HG03060 (cell line): ENCODE results near the gene PHRF1.
"Not testable (repeated sequence)": the region's sequence is repeated elsewhere in the genome, so short reads cannot be mapped to it uniquely, and the experiment has no call there.

ENCODE experiments used
- ATAC-seq: cut with Tn5 transposase; IDR thresholded peaks from one replicate; pipeline ENCODE4 v1.9.1; 2021; ENCODE audit warnings: low read depth, moderate number of reproducible peaks; ENCODE audit not compliant: unreplicated experiment

PHRF1 gene

DNA sequence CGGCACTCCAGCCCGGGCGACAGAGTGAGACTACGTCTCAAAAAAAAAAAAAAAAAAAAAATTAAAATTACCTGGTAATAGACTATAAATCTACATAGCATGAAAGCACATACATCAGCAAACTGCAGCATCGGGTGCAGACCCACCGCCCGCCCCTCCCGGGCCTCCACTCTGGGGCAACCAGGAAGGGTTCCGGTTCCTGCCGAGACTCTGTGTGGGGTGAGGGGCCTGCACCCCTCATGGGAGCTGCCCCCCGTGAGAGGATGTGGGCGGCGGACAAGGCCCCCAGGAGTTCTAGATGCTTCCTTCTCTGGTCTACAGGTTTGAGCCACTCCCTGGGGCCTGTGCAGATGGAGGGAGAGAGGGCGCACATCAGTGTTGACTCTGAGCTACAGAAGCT, 69.9 kb downstream of the PHRF1 start:
- no peak for ATAC-seq

DNA sequence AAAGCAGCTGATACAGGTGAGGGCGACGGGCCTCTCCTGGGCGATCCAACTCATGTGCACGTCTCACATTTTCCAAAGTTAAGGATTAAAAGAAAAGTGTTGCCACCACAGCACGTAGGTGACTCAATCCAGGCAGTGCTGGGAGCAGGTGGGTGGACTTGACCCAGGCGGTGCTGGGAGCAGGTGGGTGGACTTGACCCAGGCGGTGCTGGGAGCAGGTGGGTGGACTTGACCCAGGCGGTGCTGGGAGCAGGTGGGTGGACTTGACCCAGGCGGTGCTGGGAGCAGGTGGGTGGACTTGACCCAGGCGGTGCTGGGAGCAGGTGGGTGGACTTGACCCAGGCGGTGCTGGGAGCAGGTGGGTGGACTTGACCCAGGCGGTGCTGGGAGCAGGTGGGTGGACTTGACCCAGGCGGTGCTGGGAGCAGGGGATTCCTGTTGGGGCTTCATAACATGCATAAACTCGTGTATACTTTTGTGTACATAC, 71.4 kb downstream of the PHRF1 start:
- ATAC-seq: not testable (repeated sequence)

DNA sequence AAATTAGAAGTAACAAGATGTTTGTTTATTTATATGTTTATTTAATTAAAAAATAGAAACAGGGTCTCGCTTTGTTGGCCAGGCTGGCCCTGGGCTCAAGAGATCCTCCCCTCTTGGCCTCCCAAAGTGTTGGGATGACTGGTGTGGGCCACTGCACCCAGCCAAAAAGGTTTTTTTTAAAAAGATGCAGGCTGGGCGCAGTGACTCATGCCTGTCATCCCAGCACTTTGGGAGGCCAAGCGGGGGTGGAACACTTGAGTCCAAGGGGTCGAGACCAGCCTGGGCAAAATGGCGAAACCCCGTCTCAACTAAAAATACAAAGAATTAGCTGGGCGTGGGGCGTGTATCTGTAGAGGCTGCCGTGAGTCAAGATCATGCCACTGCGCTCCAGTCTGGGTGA, 74.2 kb downstream of the PHRF1 start:
- ATAC-seq: no peak

DNA sequence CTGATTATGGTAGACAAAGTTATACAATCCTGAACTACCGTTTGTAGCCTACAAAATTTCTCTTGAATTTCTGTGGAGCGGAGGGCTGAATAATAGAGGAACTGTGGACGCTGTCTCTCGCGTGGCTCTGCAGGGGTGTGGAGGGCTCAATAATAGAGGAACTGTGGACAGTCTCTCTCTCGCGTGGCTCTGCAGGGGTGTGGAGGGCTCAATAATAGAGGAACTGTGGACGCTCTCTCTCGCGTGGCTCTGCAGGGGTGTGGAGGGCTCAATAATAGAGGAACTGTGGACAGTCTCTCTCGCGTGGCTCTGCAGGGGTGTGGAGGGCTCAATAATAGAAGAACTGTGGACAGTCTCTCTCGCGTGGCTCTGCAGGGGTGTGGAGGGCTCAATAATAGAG, 76.9 kb downstream of the PHRF1 start:
- ATAC-seq: not testable (repeated sequence)

DNA sequence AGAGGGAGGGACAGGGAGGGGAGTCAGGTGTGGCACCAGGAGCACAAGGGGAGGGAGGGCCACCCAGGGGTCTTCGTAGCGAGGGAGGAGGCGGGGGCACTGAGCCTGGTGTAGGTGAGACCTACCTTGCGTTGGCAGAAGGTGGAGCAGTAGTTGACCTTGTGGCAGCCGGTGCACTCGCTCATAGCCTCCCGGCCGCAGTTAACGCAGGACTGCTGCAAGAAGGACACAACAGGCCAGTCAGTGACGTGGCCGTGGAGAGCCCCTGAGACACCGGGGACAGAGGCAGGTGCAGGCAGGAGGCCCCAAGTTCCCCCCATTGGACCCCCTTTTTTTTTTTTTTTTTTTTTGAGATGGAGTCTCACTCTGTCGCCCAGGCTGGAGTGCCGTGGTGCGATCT, 77.6 kb downstream of the PHRF1 start:
- no peak for ATAC-seq

DNA sequence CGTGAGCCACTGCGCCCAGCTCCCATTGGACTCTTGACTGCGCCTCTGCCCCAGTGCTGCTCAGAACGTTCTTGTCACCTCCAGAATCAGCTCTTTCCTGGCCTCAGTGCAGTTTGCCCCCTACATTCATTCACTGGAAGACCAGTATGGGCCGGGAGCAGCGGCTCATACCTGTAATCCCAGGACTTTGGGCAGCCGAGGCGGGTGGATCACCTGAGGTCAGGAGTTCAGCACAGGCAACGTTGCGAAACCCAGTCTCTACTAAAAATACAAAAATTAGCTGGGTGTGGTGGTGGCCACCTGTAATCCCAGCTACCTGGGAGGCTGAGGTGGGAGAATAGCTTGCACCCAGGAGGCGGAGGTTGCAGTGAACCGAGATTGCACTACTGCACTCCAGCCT, 78.2 kb downstream of the PHRF1 start:
- not testable (repeated sequence) for ATAC-seq

DNA sequence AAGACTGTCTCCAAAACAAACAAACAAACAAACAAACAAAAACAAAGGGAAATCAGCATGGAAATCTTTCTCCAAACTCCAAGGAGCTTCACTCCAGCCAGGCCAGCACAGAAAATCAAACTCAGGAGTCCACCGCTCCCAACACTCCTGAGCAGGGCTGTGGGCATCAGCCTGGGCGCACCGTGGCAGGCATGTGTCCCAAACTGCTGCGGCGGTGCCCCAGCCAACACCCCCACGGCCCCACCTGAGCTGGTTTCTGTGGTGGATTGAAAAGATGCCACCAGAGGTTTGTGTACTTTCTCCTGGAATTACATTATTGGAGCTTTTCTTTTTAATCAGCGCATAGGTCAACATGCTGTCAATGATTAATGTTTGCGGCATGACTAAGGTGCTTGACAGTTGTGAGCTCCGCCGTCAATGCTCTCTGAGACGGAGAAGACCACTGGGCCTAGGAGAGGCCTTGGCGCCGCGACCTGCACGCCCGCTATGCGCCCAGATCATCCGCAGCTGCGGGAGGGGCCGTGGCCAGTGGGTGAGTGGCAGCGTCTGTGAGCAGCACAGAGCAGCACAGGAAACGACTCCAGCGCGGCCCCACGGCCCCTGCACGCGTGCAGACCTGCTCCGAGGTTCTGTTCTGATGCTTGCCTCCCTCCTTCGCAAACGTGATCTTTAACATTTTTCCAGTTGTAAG, 78.9 kb downstream of the PHRF1 start:
- no peak for ATAC-seq

DNA sequence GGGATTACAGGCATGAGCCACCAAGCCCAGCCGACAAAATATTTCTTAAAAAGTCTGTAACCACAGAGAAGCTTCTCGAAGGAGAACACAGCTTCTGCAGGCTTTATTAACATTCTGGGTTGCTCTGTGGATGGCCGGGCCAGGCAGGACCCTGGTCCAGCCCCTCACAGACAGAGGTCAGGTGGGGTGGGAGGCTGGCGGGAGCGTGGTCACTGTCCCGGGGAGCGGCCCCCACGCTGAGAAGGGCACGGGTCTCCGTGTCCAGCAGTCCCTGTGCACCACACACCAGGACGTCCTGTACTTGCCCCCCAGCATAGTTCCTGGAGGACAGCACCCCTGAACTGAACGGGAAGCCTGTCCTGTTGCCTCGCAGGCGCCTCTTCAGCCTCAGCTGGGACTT, 80.2 kb downstream of the PHRF1 start:
- ATAC-seq: no peak

DNA sequence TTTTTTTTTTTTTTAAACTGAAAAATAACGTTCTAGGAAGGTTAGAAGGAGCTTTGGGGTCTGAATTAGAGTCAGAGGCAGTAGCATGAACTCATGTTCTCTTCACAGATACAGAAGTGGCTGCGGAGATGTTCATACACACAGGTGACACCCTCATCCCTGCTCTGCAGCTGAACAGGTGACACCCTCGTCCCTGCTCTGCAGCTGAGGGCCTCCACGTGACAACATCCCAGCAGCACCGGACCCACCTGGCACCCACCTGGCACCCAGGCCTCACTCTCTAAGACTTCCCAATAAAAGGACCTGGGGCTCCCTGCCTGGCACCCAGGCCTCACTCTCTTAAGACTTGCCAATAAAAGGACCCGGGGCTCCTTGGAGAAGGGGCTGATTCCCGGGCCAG, 80.6 kb downstream of the PHRF1 start:
- ATAC-seq: no peak

DNA sequence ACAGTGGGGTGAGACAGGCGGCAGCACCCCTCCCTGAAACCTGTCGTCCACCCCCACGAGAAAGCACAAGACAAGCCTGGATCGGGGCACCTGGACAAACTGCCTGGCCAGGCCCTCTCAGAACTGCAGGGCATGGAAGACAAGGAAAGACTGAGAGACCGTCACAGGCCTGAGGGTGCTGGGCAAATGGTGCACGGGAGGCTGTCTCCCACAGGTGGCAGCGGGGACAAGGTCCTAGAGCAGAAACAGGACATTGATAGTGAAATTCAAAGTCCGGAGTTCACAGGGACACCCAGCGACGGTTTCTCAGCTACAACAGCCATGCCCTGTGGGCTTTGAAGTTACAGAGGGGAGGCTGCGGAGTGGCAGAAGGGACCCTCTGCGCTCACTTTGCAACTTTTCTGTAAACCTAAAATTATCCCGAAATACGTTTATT, 81.4 kb downstream of the PHRF1 start:
- ATAC-seq: no peak

DNA sequence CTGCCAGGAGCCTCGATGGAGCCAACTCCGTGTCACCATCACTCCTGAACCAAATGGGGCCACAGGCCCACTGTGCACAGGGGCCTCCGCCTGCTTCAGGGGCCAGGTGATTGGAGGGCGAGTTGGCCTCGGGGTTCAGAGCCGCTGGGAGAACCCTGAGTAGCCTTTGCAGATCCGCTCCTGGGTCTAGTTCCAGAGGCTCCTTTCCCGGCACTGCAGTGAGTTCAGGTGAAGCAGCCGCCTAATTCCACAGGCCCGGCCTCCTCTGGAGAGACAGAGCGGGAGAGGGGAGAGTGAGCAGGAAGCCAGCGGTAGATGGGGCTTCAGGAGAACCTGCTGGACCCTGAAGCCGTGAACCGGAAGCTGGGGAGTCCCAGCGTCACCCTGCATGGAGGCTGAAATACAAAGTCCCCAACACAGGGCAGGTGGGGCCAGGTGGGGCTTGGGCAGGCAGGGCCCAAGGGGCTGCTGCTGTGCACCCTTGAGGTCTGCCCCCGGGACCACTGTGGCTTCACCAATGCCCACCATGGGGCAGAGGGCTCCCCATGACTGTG, 83.3 kb downstream of the PHRF1 start:
- ATAC-seq: no peak

DNA sequence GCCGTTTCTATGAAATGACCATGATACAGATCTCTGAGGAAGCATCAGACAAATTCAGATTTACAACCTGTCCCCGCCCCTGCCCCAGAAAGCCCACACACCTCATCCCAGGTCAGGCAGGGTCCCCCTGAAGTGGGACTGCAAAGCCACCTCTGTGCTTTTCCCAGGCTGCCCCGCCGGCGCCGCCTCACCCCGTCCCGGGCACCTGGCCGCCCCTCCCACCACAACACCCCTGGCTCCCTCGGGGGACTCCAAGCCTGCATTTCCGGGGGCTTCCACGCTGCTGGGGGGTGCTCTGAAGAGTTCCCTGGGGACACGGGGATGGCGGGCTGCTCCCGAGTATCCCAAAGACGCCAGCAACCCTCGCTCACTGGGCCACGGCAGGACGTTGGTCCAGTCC, 84.0 kb downstream of the PHRF1 start:
- no peak for ATAC-seq

DNA sequence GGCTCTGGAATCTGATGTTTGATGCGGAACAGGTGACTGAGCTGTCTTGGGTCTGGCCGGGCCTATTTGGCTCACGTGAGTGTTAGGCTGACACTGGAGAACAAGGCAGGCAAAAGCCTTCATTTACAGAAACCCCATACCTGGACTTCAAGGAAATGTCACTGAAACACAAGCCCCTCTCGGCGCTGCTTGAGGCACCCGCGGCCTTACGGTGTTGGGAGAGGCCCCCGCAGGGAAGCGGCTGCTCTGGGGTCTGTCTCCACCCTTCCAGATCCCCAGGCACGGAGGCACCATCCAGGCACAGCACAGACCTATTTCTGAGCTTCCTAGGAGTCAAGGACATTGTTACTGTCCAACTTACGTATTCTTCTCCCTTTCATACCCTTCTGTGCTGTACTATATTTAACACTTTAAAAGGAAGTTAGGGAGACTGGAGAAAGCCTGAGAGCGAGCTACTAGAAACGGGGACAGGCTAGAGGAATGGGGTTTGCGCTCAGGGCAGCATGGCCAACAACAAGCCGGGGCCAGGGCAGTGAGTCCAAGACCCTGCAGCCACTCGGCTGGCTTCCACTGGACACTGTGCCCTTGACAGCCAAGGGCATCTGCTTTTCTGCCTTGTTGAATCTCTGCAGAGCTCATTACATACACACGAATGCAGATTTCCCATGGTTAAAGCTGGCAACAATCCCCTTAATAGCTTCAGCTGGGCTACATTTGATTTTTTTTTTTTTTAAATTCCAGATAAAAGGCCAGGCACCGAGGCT, 84.6 kb downstream of the PHRF1 start:
- ATAC-seq: no peak
